ENCODE results near the gene BDH1.
"Not testable (repeated sequence)": the region's sequence is repeated elsewhere in the genome, so short reads cannot be mapped to it uniquely, and the experiment has no call there.

DNA sequence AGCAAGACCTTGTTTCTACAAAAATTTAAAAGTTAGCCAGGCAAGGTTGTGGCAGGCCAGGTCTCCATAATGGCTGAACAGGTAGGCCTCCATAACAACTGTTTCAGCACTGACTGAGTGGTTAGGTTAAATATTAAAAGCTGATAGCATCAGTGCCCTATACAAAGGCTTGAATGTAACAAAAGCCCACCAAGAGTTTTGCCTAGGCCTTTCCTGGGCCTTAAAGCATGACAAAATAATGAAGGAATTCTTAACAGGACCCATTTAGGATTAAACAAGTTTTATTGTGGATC lies 16.1 kb upstream of the BDH1 start:
- TF ChIP-seq, protein P1, sequence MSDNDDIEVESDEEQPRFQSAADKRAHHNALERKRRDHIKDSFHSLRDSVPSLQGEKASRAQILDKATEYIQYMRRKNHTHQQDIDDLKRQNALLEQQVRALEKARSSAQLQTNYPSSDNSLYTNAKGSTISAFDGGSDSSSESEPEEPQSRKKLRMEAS (IDR thresholded peaks at IDR 0.05; ENCODE audit: low read depth, low read length), result not testable (repeated sequence)
- TF ChIP-seq, protein P2, sequence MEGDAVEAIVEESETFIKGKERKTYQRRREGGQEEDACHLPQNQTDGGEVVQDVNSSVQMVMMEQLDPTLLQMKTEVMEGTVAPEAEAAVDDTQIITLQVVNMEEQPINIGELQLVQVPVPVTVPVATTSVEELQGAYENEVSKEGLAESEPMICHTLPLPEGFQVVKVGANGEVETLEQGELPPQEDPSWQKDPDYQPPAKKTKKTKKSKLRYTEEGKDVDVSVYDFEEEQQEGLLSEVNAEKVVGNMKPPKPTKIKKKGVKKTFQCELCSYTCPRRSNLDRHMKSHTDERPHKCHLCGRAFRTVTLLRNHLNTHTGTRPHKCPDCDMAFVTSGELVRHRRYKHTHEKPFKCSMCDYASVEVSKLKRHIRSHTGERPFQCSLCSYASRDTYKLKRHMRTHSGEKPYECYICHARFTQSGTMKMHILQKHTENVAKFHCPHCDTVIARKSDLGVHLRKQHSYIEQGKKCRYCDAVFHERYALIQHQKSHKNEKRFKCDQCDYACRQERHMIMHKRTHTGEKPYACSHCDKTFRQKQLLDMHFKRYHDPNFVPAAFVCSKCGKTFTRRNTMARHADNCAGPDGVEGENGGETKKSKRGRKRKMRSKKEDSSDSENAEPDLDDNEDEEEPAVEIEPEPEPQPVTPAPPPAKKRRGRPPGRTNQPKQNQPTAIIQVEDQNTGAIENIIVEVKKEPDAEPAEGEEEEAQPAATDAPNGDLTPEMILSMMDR (IDR thresholded peaks at IDR 0.05; ENCODE audit: low read depth, low read length), result not testable (repeated sequence)
- not testable (repeated sequence) for TF ChIP-seq POLR2A (IDR thresholded peaks at IDR 0.05; ENCODE audit: extremely low read depth, insufficient read length); MYC (IDR thresholded peaks at IDR 0.05; ENCODE audit: low read depth, low read length)
